PFSK-1 (cell line): ENCODE measurements around the gene ZXDC.

Experiments used
- POLR2AphosphoS5 ChIP-seq: IDR thresholded peaks from 2 replicates; pipeline ENCODE4 v1.6.1; 2012; ENCODE audit warnings: low read depth, mild to moderate bottlenecking, control low read depth, low read length, moderate library complexity
- SIN3A ChIP-seq: IDR thresholded peaks from 2 replicates; pipeline ENCODE4 v1.6.1; 2012; ENCODE audit warnings: mild to moderate bottlenecking, low read length, moderate library complexity, borderline replicate concordance; ENCODE audit not compliant: insufficient read depth
- TAF1 ChIP-seq: IDR thresholded peaks from 2 replicates; pipeline ENCODE4 v1.6.1; 2012; ENCODE audit warnings: low read length, control low read depth, borderline replicate concordance; ENCODE audit not compliant: insufficient read depth
- TF ChIP-seq, protein P1 (sequence below), 2 experiments: IDR thresholded peaks; 2 replicates each; pipeline versions ENCODE4 v1.6.1 to v1.8.0; 2011 to 2012; ENCODE audit warnings: low read depth in 2 of 2, low read length in 2 of 2, control low read depth in 1 of 2, inconsistent platforms in 1 of 2, mild to moderate bottlenecking in 1 of 2, moderate library complexity in 1 of 2; ENCODE audit not compliant: insufficient read depth in 1 of 2

DNA sequence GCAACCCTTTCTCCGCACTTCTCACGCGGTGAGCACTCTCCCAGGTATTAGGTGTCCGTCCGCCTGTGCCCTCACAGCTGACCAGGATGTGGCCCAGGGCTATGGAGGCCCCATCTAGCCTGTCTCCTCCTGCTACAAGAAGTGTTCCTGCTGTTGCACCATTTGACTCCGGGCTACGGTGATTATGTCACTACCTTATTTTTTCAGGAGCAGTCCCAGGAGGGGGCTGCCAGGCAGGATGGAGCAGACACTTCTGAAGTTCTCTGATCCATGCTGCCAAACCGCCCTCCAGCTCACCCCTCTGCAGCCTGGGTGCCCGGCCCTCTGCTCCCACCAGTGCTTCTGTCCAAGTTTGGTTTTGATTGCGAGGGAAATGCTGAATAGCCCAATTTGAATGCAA is 36.9 kb downstream of the ZXDC start:
- TF ChIP-seq, protein P1, sequence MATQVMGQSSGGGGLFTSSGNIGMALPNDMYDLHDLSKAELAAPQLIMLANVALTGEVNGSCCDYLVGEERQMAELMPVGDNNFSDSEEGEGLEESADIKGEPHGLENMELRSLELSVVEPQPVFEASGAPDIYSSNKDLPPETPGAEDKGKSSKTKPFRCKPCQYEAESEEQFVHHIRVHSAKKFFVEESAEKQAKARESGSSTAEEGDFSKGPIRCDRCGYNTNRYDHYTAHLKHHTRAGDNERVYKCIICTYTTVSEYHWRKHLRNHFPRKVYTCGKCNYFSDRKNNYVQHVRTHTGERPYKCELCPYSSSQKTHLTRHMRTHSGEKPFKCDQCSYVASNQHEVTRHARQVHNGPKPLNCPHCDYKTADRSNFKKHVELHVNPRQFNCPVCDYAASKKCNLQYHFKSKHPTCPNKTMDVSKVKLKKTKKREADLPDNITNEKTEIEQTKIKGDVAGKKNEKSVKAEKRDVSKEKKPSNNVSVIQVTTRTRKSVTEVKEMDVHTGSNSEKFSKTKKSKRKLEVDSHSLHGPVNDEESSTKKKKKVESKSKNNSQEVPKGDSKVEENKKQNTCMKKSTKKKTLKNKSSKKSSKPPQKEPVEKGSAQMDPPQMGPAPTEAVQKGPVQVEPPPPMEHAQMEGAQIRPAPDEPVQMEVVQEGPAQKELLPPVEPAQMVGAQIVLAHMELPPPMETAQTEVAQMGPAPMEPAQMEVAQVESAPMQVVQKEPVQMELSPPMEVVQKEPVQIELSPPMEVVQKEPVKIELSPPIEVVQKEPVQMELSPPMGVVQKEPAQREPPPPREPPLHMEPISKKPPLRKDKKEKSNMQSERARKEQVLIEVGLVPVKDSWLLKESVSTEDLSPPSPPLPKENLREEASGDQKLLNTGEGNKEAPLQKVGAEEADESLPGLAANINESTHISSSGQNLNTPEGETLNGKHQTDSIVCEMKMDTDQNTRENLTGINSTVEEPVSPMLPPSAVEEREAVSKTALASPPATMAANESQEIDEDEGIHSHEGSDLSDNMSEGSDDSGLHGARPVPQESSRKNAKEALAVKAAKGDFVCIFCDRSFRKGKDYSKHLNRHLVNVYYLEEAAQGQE (IDR thresholded peaks at IDR 0.05; ENCODE audit: insufficient read depth in 1 of 2, low read depth in 2 of 2, low read length in 2 of 2): no peak
- TF ChIP-seq POLR2AphosphoS5 (no peak), SIN3A (no peak), TAF1 (no peak)
